GM21360 (cell line): ENCODE results near the gene HECTD4.

Source experiments
- ATAC-seq: cut with Tn5 transposase; IDR thresholded peaks from one replicate; pipeline ENCODE4 v1.9.1; 2021; ENCODE audit warnings: mild to moderate bottlenecking, moderate library complexity; ENCODE audit not compliant: unreplicated experiment

The HECTD4 gene

GRCh38 chr12:112217647-112218046 lies 164.6 kb downstream of the HECTD4 start:
- ATAC-seq = no peak

DNA sequence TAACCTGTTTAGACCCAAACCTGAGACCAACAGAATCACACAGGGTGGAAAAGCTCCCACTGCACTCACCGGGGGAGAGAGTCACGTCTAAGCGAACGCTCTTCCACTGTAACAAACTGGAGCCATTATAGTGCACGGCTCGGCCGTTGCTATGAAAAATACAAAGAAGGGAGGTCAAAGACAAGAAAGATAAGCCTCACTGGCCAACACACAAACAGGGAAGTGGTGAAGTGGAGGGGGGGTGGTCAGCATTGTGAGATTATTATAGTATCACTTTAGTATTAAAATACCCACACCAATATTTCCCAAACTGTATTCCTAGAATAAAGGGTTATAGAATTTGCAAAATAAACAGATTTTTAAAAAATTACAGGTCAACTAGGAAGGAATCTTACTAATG lies 166.0 kb downstream of the HECTD4 start:
- ATAC-seq = no peak

GRCh38 chr12:112214064-112214463 lies 168.2 kb downstream of the HECTD4 start:
- no peak for ATAC-seq

DNA sequence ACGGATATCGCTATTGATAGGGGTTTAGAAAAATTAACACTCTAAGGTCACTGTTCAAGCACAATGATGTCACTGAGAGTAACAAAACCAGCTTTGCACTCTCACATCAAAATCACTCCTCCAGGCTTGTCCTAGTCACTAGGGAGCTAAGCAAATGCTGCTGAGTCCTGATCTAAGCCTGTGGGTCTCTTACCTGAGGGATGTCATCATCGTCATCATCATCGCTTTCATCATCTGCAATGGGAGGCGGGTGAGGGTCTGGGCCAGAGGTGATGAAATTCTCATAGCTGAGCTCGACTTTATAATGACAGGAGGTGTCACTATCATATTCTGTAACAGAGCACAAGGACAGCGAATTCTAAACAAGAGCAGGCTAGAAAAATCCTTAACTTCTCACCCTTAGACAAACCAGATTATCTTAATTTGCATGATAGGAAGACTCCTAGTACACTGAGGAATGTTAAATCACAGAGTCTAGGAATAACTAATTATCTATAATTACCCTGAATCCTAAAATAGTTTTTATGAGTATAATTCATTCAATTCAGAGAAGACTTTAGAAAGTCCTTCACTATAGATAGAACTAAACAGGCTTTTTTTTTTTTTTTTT lies 173.8 kb downstream of the HECTD4 start:
- ATAC-seq = no peak

DNA sequence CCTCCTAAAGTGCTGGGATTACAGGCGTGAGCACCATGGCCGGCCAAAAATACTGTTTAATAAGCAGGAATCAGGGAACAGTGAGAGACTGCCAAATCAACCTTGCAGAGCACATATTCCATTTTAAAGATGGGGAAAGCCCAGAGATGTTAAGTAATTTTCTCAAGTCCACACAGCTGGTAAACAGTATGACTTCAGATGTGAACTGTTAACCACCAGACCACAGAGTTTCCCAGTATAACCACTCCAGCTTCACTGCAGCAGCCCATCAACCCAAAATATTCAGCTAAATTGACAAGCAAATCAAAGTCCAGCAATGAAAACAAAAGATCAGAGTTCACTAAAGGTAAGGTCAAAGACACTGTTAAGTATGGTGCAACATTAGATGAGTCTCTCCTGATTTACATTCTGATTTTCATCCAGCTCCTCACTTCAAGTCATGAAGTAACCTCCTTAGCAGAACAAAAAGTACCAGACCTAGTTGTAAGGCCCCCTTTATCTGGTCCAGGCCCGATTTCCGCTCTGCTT lies 174.8 kb downstream of the HECTD4 start:
- no peak for ATAC-seq

GRCh38 chr12:112206944-112207343 lies 175.3 kb downstream of the HECTD4 start:
- no peak for ATAC-seq

DNA sequence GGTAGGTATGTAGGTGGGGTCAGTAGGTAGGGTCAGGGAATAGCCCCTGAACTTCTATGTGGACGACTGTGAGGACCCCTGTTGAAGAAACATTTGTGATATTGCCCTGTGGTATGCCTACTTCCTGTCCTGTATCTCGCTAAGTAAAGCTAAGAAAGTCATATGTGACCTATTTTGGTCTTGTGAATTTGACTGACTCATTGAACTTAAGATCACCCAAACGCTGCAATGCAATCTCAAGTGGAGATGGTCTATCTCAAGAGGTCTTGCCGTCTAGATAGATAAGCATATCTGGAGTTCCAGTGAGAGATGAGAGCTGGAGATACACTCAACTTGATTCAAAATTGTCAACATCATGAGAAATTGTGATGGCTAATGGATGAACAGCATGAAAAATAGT lies 183.1 kb downstream of the HECTD4 start:
- ATAC-seq = no peak

GRCh38 chr12:112198120-112198733 lies 184.0 kb downstream of the HECTD4 start:
- ATAC-seq = no peak

GRCh38 chr12:112196196-112196875 lies 185.9 kb downstream of the HECTD4 start:
- ATAC-seq = no peak

- ATAC-seq = no peak
Observed at GRCh38 chr12:112194601-112195247, 187.5 kb downstream of the HECTD4 start.

DNA sequence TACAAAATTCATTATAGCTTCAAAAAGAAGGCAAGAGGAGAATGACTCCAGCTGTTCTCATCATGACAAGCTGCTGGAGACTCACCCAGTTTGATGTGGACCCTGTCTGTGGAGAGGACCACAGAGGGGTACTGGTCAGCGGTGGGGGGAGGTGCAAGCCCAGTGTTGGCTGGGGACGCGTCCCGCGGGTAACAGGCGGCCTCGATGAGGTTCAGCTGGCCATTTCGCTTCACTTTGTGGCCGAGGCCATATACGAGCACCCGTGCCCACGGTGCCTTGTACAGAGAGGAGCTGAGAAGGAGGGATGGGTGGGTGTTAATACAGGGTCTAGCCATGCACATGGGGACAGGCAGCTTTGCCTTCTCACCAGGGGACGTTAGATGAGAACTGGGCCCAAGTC lies 189.8 kb downstream of the HECTD4 start:
- ATAC-seq = no peak

DNA sequence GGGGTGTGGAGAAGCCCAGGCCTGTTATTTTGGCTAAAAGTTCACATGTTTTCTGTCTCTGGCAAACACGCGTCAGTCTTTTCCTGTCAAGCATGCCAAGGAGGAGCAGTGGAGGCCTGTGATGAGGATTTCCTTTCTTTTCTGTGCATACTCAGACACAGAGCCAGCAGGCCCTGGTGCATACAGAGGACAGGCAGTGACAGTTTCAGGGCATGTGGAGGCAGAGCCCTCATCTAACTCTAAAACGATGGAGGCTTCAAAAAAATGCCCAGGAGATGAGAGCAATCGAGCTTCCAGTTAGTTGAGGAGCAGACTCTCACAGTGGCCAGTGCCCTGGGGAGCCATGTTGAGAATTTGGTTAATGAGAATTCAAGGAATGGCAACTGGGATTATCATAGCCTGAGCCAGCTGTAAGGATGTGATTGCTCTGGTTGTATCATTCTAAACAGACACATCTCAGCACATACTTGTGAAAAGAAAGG lies 190.3 kb downstream of the HECTD4 start:
- ATAC-seq = no peak

DNA sequence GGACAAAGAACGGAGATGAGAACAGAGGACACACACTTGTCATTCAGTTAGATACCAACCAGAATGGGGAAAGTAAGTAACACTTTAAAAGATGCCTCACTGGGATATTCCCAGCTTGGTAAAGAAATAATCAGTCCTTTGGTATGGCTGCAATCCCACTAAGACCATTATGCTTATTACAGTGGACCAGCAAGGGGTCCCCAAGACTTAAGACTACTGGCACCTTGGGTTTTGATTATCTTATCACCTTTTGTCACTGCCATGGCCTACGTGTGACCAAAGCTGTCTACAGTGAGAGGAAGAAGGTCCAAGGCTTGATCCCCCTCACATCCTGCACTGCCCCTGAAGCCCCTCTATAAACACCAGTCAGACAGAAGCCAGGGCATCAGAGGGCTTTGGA lies 191.0 kb downstream of the HECTD4 start:
- no peak for ATAC-seq

DNA sequence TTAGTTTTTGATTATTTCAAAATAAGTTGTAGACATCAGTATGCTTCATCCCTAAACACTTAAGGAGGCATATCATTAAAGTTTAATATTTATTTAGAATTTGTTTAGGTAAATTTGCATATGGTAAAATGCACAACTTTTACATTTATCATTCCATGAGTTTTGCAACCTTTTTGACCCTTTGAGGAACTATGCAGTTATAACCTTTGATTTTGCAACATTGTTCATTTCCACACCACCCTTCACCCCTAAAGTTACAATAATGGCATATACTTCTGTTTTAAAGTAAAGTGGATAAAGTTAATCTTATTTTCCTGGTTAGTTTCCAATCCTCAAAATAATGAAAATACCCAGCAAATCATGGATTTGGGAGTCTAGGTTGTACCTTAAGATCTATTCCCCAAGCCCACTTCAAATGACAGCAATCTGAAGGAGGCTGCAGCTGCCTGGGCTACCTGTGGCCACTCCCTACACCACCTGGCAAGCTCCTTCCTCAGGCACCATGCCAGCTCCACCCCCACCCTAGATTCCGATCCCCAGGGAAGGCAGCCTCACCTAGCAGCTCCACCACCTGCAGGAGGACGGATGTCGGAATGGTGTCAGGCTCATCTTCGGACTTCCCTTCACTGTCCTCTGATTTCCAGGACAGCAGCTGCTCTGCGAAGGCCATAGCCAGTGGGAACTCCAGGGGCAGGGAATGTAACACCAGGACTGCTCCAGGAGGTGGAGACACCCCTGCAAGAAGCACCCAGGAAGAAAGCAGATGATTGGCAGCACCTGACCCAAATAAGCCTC lies 191.8 kb downstream of the HECTD4 start:
- no peak for ATAC-seq

- ATAC-seq = no peak
Observed at GRCh38 chr12:112188130-112188830, 194.0 kb downstream of the HECTD4 start.

GRCh38 chr12:112185093-112185923 lies 196.9 kb downstream of the HECTD4 start:
- no peak for ATAC-seq

GRCh38 chr12:112184056-112184887 lies 198.0 kb downstream of the HECTD4 start:
- no peak for ATAC-seq
